ENCODE measurements around the gene NEGR1.

DNA sequence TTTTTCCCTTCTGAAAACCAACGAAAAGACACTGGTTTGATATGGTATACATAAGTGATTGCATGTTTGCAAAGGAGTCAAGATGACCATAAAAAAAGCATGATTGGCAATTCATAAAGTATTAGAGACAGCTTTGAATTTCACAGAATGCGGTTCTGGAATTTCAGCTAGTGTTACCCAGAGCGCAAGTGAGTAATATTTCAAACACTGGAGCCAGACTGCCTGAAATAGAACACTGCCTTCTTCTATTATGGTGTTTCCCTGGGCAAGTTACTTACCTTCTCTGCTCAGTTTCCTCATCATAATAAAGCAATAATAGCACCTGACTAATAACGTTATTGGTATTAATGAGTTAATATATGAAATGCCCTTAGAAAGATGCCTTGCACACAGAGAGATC, 54.7 kb downstream of the NEGR1 start:
- TF ChIP-seq, protein P1, sequence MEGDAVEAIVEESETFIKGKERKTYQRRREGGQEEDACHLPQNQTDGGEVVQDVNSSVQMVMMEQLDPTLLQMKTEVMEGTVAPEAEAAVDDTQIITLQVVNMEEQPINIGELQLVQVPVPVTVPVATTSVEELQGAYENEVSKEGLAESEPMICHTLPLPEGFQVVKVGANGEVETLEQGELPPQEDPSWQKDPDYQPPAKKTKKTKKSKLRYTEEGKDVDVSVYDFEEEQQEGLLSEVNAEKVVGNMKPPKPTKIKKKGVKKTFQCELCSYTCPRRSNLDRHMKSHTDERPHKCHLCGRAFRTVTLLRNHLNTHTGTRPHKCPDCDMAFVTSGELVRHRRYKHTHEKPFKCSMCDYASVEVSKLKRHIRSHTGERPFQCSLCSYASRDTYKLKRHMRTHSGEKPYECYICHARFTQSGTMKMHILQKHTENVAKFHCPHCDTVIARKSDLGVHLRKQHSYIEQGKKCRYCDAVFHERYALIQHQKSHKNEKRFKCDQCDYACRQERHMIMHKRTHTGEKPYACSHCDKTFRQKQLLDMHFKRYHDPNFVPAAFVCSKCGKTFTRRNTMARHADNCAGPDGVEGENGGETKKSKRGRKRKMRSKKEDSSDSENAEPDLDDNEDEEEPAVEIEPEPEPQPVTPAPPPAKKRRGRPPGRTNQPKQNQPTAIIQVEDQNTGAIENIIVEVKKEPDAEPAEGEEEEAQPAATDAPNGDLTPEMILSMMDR (IDR thresholded peaks at IDR 0.05) = no peak
- TF ChIP-seq ZFX (IDR thresholded peaks at IDR 0.05; ENCODE audit: borderline replicate concordance) = no peak

All from 22Rv1 (cell line).